ENCODE results near the gene PLOD3.
A peak's percentile ranks its signal among the peaks of the same experiment; 100 is the strongest.
"Not testable (repeated sequence)": the region's sequence is repeated elsewhere in the genome, so short reads cannot be mapped to it uniquely, and the experiment has no call there.

The PLOD3 gene, protein sequence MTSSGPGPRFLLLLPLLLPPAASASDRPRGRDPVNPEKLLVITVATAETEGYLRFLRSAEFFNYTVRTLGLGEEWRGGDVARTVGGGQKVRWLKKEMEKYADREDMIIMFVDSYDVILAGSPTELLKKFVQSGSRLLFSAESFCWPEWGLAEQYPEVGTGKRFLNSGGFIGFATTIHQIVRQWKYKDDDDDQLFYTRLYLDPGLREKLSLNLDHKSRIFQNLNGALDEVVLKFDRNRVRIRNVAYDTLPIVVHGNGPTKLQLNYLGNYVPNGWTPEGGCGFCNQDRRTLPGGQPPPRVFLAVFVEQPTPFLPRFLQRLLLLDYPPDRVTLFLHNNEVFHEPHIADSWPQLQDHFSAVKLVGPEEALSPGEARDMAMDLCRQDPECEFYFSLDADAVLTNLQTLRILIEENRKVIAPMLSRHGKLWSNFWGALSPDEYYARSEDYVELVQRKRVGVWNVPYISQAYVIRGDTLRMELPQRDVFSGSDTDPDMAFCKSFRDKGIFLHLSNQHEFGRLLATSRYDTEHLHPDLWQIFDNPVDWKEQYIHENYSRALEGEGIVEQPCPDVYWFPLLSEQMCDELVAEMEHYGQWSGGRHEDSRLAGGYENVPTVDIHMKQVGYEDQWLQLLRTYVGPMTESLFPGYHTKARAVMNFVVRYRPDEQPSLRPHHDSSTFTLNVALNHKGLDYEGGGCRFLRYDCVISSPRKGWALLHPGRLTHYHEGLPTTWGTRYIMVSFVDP

DNA sequence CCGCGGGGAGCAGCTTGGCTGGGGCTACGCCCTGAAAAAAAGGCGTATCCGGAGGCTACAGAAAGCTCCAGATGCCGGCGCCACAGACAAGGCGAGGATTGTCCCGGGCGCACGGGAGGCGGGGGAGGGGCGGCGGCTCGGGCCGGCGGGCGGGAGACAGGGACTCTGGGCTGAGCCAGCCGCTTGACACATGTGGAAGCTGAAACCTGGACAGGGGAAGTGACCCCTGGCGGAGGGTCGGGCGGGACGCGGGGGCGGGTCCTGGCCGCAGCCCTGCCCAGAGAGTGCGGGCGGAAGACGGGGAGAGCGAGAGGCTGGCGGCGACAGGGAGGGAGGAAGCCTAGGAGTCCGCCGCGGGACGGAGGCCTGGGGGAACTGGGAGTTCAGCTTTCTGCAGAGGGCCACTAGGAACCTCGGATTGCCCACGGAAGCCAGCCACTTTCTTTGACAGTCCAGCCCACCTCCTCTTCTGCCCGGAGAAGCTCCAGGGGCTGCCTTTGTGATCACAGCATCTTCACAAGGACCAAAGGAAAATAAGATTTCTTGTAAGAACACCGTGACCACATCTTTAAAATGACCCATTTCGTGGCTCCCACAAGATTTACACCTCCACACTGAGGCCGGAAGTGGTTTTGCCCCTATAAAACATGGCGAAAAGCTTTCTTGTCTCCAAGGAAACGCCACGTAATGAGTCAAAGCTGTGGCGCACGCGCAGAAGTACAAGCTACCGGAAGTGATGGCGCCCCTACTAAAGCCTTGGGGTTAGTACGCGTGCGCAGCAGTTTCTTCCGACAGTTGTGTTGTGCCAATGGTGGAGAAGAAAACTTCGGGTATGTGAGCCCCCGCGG is at the start of gene PLOD3, which contains the start of gene ZNHIT1:
TSS of gene PLOD3 (minus strand) at position 194 of the 848 bp plus-strand sequence. CDS start 307 bp downstream, outside the sequence.
TSS of gene ZNHIT1 (plus strand) at position 778 of the 848 bp plus-strand sequence. CDS start at position 809, 31 bp downstream.
- peak; percentile 97 for DNase-seq (ENCODE audit: low spot score)

DNA sequence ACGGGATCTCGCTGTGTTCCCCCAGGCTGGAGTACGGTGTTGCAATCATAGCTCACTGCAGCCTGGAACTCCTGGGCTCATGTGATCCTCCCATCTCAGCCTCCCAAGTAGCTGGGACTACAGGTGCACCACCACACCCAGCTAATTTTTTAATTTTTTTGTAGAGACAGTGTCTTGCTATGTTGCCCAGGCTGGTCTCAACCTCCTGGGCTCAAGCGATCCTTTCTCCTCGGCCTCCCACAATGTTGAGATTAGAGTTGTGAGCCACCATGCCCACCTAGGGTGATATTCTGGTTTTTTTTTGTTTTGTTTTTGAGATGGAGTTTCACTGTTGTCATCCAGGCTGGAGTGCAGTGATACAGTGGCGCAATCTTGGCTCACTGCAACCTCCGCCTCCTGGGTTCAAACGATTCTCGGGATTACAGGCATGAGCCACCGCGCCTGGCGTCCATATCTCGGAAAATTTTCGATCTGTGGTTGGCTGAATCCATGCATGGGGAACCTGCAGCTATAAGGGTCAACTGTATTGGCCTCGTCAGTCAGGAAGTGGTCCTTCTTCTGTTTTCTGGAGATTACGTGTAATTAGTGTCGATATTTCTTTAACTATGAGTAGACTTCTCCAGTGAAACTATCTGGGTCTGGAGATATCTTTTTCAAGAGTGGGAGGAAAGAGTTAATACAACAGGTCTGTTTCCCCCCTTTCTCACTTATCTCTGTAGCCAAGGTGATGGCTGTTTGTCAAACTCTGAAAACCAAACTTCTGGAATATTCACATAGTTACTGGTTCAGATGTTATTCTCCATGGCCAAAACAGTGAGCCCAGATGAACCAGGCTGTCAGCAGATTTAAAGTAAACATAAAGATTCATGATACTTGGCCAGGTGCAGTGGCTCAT is 48.5 kb upstream of the PLOD3 start:
- no peak for DNase-seq (ENCODE audit: low spot score)

DNA sequence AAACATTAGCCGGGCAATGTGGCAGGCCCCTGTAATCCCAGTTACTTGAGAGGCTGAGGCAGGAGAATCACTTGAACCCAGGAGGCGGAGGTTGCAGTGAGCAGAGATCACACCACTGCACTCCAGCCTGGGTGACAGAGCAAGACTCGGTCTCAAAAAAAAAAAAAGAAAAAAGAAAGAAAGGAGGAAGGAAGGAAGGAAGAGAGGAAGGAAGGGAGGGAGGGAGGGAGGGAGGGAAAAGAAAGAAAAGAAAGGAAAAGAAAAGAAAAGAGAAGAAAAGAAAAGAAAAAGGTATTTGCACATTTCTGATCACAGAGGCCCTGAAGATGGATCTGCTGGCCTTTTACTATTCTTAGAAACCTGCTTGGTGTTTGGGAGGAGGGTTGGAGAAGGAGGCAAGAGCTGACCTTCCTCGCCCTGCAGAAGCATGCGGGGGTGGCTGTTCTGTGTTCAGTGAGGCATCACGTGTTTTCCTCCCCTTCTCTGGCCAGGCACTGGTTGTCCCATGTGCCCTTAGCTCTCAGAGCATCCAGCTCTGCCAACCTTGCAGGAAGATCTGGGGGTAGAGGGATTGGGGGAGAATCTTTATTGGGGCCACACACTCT is 46.8 kb upstream of the PLOD3 start:
- not testable (repeated sequence) for DNase-seq (ENCODE audit: low spot score)

DNA sequence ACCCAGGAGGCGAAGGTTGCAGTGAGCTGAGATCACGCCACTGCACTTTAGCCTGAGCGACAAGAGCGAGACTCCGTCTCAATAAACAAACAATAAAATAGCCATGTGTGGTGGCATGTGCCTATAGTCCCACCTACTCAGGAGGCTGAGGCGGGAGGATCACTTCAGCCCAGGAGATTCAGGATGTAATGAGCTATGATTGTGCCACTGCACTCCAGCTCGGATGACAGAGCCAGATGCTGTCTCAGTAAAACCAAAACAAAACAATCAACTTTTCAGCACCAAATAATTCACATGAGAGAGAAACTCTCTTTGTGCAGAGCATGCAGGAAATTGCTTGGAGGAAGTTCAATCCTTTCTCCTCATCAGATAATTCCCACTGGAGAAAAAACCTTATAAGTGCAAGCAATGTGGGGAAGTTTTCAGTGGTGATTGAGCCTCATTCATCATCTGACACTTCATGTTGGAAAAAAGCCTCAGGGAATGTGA is 40.9 kb upstream of the PLOD3 start:
- no peak for DNase-seq (ENCODE audit: low spot score)

DNA sequence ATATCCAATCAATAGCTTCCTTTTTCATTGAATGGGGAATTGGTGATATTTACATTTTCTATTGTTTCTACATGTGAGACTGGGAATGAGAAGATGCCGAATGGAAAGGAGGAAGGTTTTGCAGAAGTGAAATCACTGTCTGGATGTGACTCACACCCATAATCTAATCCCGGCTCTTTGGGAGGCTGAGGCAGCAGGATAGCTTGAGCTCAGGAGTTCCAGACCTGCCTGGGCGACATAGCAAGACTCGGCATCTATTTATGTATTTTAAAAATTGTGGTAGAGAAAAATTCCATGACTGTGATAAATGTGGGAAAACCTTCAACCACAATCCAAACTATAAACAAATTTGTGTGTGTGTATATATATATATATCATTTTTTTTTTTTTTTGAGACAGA is 38.4 kb upstream of the PLOD3 start:
- no peak for DNase-seq (ENCODE audit: low spot score)

DNA sequence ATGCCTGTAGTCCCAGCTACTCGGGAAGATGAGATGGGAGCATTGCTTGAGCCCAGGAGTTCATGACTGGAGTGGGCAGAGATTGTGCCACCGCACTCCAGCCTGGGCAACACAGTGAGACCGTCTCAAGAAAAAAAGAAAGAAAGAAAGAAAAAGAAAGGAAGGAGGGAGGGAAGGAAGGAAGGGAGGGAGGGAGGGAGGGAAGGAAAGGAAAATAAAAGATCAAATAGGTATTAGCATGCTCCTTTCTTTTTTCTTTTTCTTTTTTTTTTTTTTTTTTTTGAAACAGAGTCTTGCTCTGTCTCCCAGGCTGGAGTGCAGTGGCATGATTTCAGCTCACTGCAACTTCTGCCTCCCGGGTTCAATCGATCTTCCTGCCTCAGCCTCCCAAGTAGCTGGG is 35.8 kb upstream of the PLOD3 start:
- DNase-seq (ENCODE audit: low spot score) = not testable (repeated sequence)

DNA sequence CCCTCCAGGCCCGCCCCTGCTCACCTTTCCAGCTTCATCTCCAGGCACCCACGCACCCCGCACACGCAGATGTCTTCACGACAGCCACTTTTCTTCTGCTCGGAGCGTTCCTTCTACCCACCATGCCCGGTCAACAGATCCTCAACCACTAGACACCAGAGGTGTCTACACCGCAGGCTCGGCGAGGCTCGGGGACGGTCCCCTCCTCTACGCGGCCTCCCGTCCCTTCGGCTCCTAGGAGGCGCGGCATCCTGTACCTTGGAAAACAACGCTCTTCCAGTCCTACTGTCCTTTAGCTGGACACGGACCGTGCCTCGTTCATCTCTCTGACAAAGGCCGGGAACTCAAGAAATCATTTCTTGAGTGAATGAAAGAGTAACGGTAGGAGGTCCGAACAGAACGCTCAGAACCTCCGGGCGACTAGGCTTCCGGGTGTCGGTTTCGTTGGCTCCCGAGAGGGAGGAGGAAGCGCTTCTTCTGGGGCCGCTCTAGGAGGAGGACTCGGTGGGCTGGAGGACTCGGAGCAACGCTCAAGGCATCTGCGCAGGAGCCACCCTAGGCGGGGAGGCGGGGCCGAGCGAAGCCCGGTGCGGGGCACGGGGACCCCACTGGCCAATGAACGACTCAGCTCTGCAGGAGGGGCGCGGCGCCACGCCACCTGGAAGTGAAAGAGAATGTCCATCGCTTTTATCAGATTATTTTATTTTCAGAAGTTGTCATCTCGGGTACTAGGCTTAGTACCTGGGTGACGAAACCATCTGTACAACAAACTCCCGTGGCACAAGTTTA is 34.7 kb upstream of the PLOD3 start:
- DNase-seq (ENCODE audit: low spot score) = peak; percentile 99

DNA sequence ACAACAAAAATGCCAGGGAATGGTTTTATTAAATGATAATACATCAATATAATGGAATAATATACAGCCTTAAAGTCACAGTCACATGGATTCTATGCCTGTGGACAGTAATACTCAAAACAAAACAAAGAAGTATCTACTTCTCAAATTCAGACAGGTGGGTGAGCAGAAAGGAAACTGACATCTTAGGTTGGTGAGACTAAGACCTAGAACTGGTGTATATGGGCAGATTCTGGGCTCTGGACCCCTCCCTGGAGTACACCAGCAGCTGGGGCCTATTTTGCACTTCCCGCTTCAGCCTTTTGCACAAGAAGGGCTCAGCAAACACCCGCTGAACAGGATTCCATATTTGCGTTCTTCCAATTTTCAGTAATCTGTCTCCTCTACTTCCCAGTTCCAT is 32.9 kb upstream of the PLOD3 start:
- DNase-seq (ENCODE audit: low spot score) = peak; percentile 29

DNA sequence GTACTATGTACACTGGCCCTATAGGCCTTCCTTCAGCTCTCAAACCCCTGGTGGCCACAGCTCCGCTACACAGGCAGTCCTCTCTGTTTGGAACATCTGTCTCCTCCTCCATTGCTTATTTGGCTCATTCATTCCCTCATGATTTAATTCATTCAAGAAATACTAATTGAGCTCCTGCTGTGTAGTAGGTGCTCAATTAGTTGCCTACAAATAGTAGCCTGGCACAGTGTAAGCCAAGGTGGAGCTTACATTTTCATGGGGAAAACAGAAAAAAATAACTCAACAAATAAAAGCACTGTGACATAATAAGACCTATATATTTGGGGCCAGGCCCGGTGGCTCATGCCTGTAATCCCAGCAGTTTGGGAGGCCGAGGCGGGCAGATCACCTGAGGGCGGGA is 30.9 kb upstream of the PLOD3 start:
- no peak for DNase-seq (ENCODE audit: low spot score)

DNA sequence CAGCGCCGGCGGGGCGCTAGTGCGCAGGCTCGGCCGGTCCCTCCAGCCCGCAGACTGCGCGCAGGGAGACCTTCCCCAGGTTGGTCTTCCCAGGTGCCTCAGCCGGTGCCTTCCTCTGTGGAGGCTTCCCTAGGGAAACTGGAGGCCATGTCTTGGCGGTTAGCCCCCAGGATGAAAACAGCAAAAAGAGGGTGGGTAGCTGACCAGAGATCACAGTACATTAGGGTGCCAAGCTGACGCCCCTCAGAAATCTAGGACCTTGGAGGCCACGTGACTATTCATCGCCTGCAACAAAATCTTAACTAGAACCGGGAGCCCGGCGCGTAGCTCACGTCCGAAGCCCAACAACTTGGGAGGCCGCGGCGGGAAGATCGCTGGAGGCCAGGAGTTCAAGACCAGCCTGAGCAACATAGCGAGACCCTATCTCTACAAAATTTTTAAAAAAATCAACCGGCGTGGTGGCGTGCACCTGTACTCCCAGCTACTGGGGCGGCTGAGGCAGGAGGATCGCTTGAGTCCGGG is 27.8 kb upstream of the PLOD3 start:
- DNase-seq (ENCODE audit: low spot score) = no peak

DNA sequence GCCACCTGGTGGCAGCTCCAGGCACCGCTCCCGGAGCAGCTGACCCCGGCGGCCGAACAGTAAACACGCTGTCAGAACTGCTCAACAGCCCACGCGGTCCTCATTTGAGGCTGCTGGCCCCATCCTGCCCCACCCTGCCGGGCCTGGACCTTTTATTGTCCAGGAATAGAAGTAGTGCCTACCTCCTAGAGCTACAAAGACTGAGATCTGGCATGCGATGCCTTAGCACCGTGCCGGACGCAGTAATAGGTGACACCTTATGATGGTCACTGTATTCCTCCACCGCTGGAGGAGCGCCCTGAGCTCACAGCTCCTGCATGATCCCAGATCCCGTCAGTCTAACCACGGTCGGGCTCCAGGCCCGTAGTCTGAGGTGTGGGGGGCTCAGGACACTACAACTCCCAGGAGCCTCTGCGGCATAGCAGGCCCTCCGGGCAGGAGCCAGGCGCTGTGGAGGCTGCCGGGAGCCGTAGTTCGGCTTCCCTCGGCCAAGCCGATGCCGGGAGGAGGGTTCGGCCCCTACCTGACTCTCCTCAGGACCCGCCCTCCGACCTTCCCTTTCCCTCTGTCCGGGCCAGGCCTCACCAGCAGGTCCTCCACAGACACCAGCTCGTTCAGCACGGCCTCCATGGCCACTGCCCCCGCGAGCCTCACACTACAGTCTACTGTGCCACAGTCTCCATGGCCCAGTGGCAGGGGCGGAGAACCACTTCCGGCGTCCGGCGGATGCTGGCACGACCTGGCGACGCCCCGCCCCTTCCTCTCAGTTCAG is 27.2 kb upstream of the PLOD3 start, which contains the start of gene FIS1:
TSS of gene FIS1 (minus strand) at position 707 of the 772 bp plus-strand sequence. CDS start at position 630, 77 bp downstream.
- peak; percentile 94 for DNase-seq (ENCODE audit: low spot score)

DNA sequence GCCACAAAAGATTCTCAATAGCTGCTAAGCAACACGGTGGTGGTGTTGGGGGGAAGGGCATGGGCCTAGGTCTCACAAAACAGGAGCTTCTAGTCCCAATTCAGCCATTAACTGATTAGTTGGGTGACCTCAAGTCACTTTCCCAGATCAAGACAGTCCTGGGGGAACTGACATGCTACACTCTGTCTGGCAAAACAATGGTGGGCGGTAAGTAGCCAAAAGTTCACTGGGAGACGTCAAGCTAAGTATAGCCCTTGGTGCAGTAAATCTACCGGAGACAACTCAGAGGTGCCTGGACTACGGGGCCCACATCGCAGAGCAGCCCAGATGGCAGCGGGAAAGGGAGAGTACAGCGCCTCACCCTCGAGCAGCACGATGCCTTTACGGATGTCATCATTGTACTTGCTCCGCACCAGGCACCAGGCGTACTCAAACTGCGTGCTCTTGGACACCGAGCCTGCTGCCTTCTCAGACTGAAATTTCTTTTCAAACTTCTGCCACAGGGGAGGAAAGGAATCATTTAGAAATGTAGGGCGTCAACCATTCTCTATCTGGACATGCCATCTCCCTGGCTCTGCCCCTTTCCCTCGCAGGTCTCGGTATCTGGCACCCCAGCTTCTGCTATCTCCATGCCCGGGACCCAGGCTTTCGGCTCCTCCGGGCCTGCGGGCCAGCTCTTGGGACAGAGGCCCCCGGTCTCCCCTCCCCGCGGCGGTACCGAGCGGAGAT is 26.4 kb upstream of the PLOD3 start:
- no peak for DNase-seq (ENCODE audit: low spot score)

DNA sequence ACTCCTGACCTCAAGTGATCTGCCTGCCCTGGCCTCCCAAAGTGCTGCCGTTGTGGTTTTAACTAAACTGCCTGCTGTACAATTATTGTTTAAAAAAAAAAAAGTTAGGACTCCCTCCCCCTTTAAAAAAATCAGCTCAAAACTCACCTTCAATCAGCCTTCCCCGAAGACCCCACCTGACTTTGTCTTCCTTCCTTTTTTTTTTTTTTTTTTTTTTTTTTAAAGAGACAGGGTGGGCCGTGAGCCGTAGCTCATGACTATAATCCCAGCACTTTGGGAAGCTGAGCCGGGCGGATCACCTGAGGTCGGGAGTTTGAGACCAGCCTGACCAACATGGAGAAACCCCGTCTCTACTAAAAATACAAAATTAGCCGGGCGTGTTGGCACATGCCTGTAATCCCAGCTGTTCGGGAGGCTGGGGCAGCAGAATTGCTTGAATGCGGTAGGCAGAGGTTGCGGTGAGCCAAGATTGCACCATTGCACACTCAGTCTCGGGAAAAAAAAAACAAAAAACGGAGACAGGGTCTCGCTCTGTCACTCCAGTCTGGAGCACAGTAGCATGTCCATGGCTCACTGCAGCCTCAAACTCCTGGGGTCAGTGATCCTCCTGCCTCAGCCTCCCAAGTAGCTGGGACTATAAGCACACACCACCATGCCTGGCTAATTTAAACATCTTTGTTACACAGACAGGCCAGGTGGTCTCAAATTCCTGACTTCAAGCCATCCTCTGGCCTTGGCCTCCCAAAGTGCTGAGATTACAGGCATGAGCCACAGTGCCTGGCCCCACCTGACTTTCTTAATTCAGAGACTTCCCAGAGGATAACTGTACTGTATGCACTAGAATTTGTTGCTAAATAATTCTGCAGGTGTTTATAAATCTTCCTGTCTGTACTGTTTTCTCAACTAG is 24.3 kb upstream of the PLOD3 start:
- DNase-seq (ENCODE audit: low spot score) = no peak

DNA sequence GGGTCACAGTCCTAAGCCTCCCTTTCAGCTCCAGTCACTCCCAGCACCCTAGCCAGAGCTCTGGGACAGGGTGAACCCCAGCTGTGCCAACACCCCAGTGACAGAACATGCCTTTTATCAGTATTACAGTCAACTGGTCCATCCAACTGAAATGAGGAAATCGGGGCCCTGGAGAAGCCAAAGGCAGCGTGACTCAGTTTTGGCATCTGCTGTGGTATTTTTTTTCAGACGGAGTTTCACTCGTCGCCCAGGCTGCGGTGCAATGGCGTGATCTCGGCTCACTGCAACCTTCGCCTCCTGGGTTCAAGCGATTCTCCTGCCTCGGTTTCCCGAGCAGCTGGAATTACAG is 23.6 kb upstream of the PLOD3 start:
- no peak for DNase-seq (ENCODE audit: low spot score)

DNA sequence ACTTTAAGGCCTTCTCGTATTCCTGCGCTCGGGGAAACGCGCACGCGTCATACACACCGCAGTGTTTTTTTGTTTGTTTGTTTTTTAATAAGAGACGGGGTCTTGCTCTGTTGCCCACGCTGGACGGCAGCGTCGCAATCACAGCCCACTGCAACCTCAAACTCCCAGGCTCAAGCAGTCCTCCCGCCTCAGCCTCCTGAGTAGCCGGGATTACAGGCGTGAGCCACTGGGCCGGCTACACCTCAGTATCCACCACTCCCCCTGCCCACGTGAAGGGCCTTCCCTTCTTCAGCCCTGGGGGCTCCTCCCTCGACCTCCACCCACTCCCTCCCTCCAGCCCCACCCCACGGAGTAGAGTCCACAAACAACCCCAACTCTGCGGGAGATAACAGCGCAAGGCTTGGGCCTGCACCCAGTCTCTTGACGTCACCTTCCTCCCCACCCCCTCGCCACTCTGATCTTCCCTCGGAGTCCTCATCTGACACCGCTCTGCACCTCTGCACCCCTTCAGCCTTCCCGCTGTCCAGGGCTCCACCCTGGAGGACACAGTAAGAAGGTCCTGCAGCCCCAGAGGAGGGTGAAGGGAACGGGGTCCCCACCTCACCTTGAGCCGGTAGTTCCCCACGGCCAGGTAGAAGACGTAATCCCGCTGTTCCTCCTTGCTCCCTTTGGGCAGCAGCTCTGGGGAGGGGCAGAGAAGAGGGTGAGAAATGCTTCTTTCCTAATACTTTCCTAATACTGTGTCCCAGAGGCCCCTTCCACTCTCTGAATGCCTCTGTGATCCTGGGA is 23.0 kb upstream of the PLOD3 start:
- DNase-seq (ENCODE audit: low spot score) = no peak

DNA sequence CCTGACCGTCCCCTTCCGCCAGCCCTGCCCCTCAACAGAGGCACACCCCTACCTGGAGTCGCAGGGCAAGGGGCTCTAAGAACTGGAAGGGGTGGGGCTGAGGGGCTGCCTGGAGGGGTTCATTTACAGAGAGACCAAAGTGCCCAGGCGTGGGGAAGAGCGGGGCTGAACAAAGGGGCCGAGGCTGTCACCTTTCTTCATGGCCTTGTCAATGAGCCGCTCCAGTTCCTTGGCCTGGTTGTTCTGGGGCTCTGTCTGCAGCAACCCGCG is 22.5 kb upstream of the PLOD3 start:
- DNase-seq (ENCODE audit: low spot score) = no peak
